Uterus (tissue), 4 donors: ENCODE data around the gene NTNG1. TPM values are rescaled to one million over a fixed set of nuclear protein-coding genes. Genes with fewer than 3 reads are reported as not detected.
"Not testable (repeated sequence)": the region's sequence is repeated elsewhere in the genome, so short reads cannot be mapped to it uniquely, and the experiment has no call there.

Experiments
- DNase-seq, 2 donors: peaks; one replicate each; pipeline ENCODE4 v3.0.0-alpha.2; 2019 to 2020
- H3K27ac ChIP-seq, 2 donors: fragments of 200-600 bp; sonication (generic); 1 replicate in 1 of 2; 2 replicates in 1 of 2; pipeline ENCODE4 v1.5.1; 2016 to 2018
- H3K27me3 ChIP-seq, 2 donors: fragments of 200-600 bp; sonication (generic); one replicate each; pipeline ENCODE4 v1.5.1; 2018 to 2019; ENCODE audit warnings: control low read depth in 1 of 2
- H3K36me3 ChIP-seq, 2 donors: fragments of 200-600 bp; sonication (generic); one replicate each; pipeline ENCODE4 v1.5.1; 2019; ENCODE audit warnings: control low read depth in 1 of 2
- H3K4me1 ChIP-seq, 2 donors: fragments of 200-600 bp; sonication (generic); one replicate each; pipeline ENCODE4 v1.5.1; 2018 to 2019; ENCODE audit warnings: control low read depth in 1 of 2
- H3K4me3 ChIP-seq, 2 donors: fragments of 200-600 bp; sonication (generic); 1 replicate in 1 of 2; 2 replicates in 1 of 2; pipeline ENCODE4 v1.5.1; 2018 to 2019; ENCODE audit warnings: mild to moderate bottlenecking in 1 of 2
- H3K9me3 ChIP-seq, 2 donors: fragments of 200-600 bp; sonication (generic); one replicate each; pipeline ENCODE4 v1.5.1; 2019; ENCODE audit warnings: control low read depth in 1 of 2
- CTCF ChIP-seq, 4 experiments: fragments of 200-600 bp in 2 of 4; fragments of 450-650 bp in 2 of 4; sonication (generic) in 2 of 4; IDR thresholded peaks; one replicate each; pipeline ENCODE4 v1.5.1; 2016 to 2019; ENCODE audit warnings: antibody characterized with exemption in 4 of 4, mild to moderate bottlenecking in 2 of 4, moderate library complexity in 1 of 4
- POLR2A ChIP-seq, 2 donors: fragments of 450-650 bp; IDR thresholded peaks; one replicate each; pipeline ENCODE4 v1.6.1; 2016; ENCODE audit warnings: antibody characterized with exemption in 2 of 2, mild to moderate bottlenecking in 1 of 2, moderate library complexity in 1 of 2
- intact Hi-C: fragments of 100-400 bp; cut with DNase I; formaldehyde crosslinking; loops from one replicate; pipeline ENCODE4 v1.15.1; 2023; ENCODE audit warnings: low total_unique reads
- total RNA-seq, 4 donors: library from RNA; depleted of rRNA in 3 of 4; stranded (reverse); fragments of >200 nt in 3 of 4; gene quantifications; one replicate each; pipeline versions ENCODE4 v1.1.0 to v1.2.4, GENCODE V29; 2014 to 2023
- donor health status: DM: yes; HTN: yes; CAD: no.

NTNG1 gene
- total RNA-seq = 10 to 100 TPM in 1 of 4 donors, 1 to 10 TPM in 1, not detected in 2; 1.2 to 11.9 TPM

GRCh38 chr1:107140703-107141490 lies at the start of gene NTNG1:
TSS of gene NTNG1 (plus strand) at chr1:107141039.
- no peak for DNase-seq
- TF ChIP-seq POLR2A (IDR thresholded peaks at IDR 0.05) = no peak
- Histone ChIP-seq H3K9me3 (no peaks in the 10 kb centered on the region), H3K36me3 (no peaks in the 10 kb centered on the region), H3K4me3 (peak within 1 kb of the TSS; percentile 37 to 61), H3K4me1 (no peaks in the 10 kb centered on the region), H3K27me3 (peaks cover 0 to 5% of the 10 kb centered on the region in 2 donors), H3K27ac (no peak within 1 kb of the TSS)
- intact Hi-C loops = no loop called here

- TF ChIP-seq POLR2A (IDR thresholded peaks at IDR 0.05) (no peak), CTCF (IDR thresholded peaks at IDR 0.05) (no peak)
- Histone ChIP-seq H3K27ac (no peak overlapping the region), H3K4me3 (no peak overlapping the region), H3K27me3 (no peaks in the 10 kb centered on the region), H3K9me3 (no peaks in the 10 kb centered on the region), H3K36me3 (no peaks in the 10 kb centered on the region), H3K4me1 (no peaks in the 10 kb centered on the region)
- no peak for DNase-seq
- intact Hi-C loops = no loop called here
Observed at GRCh38 chr1:107091418-107091817, 49.4 kb upstream of the NTNG1 start.

GRCh38 chr1:107093395-107093794 lies 47.4 kb upstream of the NTNG1 start:
- H3K36me3 ChIP-seq, H3K4me3 ChIP-seq, H3K9me3 ChIP-seq, DNase-seq, H3K4me1 ChIP-seq, intact Hi-C loops, H3K27ac ChIP-seq, H3K27me3 ChIP-seq: not testable (repeated sequence)

- intact Hi-C loops = no loop called here
- TF ChIP-seq POLR2A (IDR thresholded peaks at IDR 0.05) (no peak), CTCF (IDR thresholded peaks at IDR 0.05) (no peak)
Observed at GRCh38 chr1:107095647-107096046, 45.2 kb upstream of the NTNG1 start.

GRCh38 chr1:107096690-107097089 lies 44.1 kb upstream of the NTNG1 start:
- DNase-seq = no peak
- Histone ChIP-seq H3K9me3 (no peaks in the 10 kb centered on the region), H3K4me3 (no peak overlapping the region), H3K27me3 (no peaks in the 10 kb centered on the region), H3K36me3 (no peaks in the 10 kb centered on the region), H3K27ac (no peak overlapping the region), H3K4me1 (no peaks in the 10 kb centered on the region)
- TF ChIP-seq POLR2A (IDR thresholded peaks at IDR 0.05) = no peak
- TF ChIP-seq CTCF (IDR thresholded peaks at IDR 0.05) = no peak
- intact Hi-C loops = no loop called here

More at GRCh38 chr1:107095647-107096046, 45.2 kb upstream of the NTNG1 start:
- no peaks in the 10 kb centered on the region for H3K27me3 ChIP-seq
- no peak overlapping the region for H3K27ac ChIP-seq
- H3K9me3 ChIP-seq = no peaks in the 10 kb centered on the region
- no peak for DNase-seq
- H3K4me3 ChIP-seq = no peak overlapping the region
- H3K4me1 ChIP-seq = no peaks in the 10 kb centered on the region
- no peaks in the 10 kb centered on the region for H3K36me3 ChIP-seq

GRCh38 chr1:107098961-107099360 lies 41.9 kb upstream of the NTNG1 start:
- no peaks in the 10 kb centered on the region for H3K4me1 ChIP-seq
- H3K27ac ChIP-seq = no peak overlapping the region
- TF ChIP-seq CTCF (IDR thresholded peaks at IDR 0.05) (no peak), POLR2A (IDR thresholded peaks at IDR 0.05) (no peak)
- DNase-seq = no peak
- H3K4me3 ChIP-seq = no peak overlapping the region
- no peaks in the 10 kb centered on the region for H3K9me3 ChIP-seq
- no peaks in the 10 kb centered on the region for H3K27me3 ChIP-seq
- no peaks in the 10 kb centered on the region for H3K36me3 ChIP-seq
- intact Hi-C loops = no loop called here
